GM12873 (cell line): Measurements from ENCODE around the gene SERPINC1.

Experiments used
- CTCF ChIP-seq: IDR thresholded peaks from 2 replicates; pipeline ENCODE4 v1.5.1; 2012; ENCODE audit warnings: low read depth, mild to moderate bottlenecking, moderate library complexity, low read length, control low read depth; ENCODE audit not compliant: insufficient read depth; ENCODE audit errors: missing control alignments

The SERPINC1 gene

GRCh38 chr1:173913111-173913510 lies 4.0 kb downstream of the SERPINC1 start:
- no peak for TF ChIP-seq CTCF

- TF ChIP-seq CTCF: no peak
These were observed 13.1 kb downstream of the SERPINC1 start for GRCh38 chr1:173903827-173904531.

- TF ChIP-seq CTCF: no peak
These were observed 16.1 kb downstream of the SERPINC1 start for GRCh38 chr1:173900992-173901391.

- no peak for TF ChIP-seq CTCF
These were observed 16.7 kb downstream of the SERPINC1 start for GRCh38 chr1:173900427-173900826.

GRCh38 chr1:173894189-173894588 lies 22.9 kb downstream of the SERPINC1 start:
- TF ChIP-seq CTCF: no peak

- TF ChIP-seq CTCF: no peak
These were observed 23.5 kb downstream of the SERPINC1 start for GRCh38 chr1:173893611-173894010.

- no peak for TF ChIP-seq CTCF
These were observed 27.2 kb downstream of the SERPINC1 start for GRCh38 chr1:173889885-173890284.

- TF ChIP-seq CTCF: no peak
These were observed 28.4 kb downstream of the SERPINC1 start for GRCh38 chr1:173888749-173889148.
